HG03342 (cell line): ENCODE results near the gene WNT6.

Experiments used
- ATAC-seq: cut with Tn5 transposase; IDR thresholded peaks from one replicate; pipeline ENCODE4 v1.9.1; 2021; ENCODE audit warnings: mild to moderate bottlenecking, moderate library complexity; ENCODE audit not compliant: unreplicated experiment

The WNT6 gene

DNA sequence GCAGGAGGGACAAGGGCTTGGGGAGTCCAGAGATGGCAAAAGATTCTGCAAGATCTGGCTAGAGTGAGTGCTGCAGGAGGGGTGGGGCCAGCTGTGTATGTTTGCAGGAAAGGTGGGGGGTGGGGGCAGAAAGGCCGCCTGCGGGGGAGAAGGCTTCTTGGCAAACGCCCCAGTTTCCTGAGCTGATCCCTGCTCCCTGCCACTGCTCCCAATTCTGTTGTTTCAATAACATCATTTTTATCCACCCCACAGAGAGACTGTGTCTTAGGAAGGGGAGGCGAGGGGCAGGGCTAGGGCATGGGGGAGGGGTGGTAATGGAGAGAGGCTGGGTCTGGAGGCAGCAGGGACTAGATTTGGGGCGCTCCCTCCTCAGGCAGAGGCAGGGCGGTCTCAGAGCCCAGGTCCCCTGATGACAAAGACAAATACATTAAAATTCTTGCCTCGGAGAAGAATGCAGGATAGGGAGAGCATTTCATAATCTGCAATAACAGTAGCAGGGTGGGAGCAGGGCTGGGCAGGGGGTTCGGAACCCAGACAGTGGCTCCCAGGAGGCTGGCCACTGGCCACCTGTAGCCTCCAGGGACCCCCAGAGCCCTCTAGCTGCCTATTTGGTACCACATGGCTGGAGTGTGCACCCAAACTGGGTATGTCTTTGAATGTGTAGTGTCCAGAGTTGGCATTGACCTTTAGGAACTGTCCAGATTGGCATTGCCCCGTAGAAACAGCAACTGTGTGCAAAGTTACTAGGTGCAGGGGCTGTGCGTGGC lies 2.1 kb upstream of the WNT6 start:
- no peak for ATAC-seq

DNA sequence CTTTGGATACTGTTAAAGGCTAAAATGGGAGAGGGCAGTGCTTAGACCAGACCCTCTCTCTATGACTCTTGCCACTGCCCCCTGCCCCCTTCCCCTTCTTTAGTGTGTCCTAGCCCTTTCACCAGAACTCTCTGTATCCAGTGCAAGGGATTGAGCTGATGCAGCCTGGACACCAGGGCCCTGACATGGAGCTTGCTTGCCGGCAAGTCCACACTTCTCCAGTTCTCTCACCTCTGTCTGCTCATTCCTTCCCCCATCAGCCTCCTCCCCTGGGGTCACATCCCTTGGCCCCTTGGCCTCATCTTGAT lies 1.5 kb upstream of the WNT6 start:
- ATAC-seq, result no peak

DNA sequence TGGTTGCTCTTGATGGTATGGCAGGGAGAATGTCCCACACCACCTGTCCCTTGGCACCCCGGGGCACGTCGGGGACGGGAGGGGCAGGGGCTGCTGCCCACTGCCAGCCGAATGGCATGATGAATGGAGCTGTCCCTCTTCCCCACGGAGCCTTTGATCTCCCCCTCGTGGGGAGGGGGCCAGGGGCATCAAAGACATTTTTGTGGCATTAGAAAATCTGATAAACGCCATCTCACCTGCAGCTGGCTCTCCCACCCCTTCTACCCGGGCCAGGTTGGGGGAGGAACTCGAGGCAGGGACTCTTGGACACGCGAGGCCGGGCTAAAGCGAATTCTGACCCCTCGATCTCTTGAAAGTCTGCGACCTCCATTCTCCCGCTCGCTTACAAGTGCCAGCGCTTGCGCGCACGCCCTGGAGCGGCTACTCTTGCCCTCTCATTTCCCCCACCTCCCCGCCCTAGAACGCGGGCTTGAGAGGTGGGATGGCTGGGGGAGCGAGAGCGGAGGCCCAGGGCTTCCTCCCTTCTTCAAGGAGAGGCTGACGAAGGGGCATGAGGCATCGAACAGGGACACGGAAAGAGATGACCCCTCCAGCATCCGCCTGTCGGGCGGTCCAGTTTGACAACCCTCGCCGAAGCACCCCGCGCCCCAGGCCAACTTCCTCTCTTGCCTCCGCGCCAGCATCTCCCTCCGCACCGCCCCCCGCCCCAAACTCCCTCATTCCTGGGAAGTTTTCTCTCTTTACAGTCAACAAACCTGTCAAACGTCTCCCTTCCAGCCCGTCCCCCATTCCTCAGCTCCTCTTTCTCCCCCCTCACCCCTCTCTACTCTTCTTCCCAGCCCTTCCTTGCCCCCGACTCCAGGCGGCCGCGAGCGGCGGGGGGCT lies 692 bp upstream of the WNT6 start:
- ATAC-seq, result no peak

DNA sequence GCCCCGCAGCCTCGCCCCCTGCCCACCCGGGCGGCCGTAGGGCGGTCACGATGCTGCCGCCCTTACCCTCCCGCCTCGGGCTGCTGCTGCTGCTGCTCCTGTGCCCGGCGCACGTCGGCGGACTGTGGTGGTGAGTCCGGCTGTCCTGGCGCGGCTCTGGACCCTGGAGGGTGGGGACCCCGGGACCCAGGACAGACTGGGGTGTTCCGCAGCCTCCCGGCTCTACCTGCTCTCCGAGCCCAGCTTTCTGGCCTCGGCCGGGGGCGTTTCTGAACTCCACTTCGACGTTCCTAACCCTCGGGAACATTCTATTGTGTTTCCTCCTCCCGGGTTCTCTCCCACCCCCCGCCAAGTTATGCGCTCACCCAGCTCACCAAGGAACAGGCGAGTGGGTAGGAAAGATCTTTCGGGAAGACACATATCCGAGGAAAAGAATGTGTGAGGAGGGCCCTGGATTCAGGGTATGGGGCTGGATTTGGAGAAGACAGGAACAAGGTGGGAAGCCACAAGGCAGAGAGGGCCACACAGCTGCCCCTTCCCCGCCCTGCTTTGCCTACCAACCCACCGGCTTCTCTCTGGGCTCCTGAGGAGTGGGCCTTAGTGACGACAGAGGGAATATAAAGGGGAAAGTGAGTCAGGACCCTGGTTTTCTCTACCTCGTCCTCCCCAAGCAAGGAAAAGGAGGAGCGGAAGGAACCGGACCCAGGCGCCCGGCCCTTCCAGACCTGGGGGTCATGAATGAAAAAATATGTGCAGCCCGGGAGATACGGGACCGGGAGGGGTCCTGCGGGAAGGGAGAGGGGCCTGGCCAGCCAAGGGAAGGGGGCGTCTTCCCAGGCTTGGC lies 605 bp downstream of the WNT6 start:
- ATAC-seq, result no peak

DNA sequence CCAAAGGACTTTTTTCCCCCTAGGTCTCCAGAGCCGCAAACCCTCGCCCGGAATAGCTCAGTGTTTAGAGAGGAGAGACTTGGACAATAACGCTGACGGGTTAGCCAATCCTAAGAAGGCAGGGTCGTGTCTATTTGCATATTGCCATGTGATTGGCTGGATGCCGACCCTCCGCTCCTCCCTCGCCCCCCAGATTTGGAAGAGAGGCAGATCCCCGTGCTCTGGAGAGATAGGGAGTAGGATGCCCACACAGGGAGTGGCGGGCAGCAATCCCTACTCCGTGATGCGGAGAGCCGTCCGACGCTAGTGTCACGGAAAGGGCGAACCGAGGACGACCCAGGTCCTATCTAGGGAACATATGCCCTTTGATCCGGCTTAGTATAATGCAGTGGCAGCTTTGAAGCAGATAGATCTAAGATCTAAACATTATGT lies 1.4 kb downstream of the WNT6 start:
- no peak for ATAC-seq

DNA sequence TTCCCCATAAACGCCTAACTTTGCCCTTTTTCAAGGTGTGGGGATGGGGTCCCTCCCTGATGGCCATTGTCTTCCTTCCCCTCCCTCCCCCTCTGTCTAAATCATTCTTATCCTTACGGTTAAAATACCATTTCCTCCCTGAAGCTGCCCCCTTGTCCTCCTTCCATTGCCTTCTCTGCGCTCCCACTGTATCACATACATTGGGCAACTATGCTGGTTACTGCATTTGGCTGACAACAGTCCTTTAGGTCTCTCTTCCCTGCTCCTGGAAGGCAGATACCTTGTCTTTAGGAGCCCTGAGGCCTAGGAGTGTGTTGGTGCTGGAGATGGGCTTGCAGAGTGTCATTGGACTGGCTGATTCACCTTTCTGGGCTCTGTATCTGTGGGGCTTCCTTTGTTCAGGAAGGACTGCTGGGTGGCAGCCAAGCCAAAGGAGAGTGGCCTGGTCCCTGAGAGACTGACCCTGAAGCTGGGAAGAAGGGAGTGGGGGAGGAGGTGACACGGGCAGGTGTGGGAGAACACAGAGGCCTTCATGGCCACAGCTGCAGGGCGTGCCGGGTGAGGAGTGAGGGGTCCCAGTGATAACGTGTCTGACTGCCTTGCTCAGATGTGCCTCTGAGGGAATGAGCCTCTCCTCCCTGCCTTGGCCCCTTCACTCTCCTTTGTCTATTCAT lies 2.2 kb downstream of the WNT6 start:
- ATAC-seq, result no peak

DNA sequence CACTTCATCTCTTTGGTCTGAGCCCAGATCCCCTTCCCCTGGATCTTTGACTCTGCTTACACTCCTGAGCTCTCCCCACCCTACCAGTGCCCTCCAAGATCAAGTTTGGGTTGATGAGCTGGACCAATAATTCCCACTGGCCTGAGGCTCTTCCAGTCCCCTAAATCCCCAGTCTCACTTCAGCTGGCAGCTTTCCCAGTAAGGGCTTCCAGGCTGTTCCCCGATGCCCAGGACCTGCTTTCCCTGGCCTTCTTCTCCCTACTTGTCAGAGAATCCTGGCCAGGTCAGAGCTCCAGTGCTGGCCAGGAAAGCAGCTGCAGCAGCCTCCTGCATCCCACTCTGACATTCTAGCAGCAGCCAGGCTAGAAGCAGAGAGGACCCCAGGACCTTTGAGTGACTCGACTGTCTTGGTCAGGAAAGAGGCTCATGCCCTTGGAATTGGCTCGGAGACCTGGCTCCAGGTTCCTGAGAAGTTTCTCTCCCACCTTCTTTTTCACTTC lies 3.5 kb downstream of the WNT6 start:
- ATAC-seq, result no peak

DNA sequence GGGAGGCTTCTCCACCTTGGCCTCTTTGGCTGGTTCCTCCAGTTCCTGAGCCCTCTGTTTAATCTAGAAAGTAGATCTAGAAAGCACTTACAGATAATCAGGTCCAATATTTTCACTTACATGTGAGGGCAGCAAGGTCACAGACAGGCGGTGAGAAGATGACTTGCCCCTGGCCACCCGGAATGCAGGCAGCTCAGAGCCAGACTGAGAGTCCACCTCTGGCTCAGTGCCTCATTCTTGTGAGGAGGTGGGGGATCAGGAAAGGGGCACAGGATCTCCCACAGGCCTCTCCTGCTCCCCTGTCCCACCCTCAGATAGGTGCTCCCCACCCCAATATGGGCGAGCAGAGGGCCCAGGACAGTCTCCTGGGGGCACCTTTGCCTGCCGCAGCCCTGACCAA lies 5.8 kb downstream of the WNT6 start:
- ATAC-seq, result no peak

DNA sequence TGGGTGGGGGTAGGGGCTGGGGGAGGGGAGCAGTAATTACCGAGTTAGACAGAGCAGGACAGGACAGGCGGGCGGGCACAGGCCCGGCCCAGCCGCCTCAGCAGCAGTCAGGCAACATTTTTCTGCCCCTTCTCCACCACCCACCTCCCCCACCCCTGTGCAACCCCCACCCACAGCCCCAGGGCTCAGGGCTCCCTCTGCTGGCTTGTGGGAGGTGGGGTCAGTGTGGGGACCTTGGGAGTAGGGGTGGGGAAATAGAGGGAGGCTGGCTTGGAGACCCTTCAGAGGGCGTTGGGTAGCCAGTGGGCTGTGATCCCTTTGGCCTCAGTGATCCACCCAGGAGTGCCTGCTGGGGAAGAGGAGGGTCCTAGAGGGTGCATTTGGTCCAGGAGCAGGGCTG lies 6.4 kb downstream of the WNT6 start:
- no peak for ATAC-seq

DNA sequence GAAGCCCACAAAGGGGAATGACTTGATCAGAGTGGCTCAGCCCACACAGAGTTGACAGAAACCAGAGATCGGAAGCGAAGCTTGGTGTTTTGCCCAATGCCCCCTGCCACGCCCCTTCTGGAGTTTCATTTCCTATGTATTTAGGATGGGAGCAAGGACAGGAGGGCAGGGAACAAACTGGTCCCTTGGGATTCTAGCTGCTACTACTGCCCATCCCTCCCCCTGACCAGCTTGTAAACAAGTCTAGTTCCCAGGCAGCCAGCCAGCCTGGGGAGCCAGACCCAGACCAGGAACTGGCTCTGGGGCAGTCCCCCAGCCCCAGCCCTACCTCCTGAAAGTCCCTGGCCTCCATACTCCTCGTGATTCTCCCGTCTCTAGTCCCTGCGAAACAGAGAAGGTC lies 8.3 kb downstream of the WNT6 start:
- ATAC-seq, result no peak

DNA sequence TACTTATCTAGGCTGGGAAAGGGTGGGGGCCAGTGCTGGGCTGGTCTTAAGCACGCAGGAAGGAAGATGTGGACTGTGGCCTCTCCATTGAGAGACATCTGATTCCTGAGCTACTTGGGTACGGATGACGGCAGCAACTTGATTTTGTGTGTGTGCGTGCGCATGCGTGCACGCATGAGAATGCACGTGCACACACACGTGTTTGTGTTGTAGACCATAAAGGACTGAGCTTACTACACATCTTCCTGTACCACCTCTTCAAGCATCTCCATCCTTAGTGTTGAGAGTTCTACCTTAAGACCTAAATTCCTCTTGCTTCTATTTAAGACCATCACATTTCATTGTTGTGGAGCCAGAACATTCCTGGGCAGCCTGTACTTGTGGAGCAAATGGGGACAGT lies 9.5 kb downstream of the WNT6 start:
- ATAC-seq, result no peak

DNA sequence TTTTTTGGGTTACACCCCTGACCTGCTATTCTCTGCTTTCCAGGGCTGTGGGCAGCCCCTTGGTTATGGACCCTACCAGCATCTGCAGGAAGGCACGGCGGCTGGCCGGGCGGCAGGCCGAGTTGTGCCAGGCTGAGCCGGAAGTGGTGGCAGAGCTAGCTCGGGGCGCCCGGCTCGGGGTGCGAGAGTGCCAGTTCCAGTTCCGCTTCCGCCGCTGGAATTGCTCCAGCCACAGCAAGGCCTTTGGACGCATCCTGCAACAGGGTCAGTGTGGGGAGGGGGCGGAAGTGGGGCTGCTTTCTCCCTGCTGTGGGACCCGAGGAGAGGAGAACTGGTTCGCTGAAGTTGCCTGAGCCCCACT lies 11.4 kb downstream of the WNT6 start:
- no peak for ATAC-seq

DNA sequence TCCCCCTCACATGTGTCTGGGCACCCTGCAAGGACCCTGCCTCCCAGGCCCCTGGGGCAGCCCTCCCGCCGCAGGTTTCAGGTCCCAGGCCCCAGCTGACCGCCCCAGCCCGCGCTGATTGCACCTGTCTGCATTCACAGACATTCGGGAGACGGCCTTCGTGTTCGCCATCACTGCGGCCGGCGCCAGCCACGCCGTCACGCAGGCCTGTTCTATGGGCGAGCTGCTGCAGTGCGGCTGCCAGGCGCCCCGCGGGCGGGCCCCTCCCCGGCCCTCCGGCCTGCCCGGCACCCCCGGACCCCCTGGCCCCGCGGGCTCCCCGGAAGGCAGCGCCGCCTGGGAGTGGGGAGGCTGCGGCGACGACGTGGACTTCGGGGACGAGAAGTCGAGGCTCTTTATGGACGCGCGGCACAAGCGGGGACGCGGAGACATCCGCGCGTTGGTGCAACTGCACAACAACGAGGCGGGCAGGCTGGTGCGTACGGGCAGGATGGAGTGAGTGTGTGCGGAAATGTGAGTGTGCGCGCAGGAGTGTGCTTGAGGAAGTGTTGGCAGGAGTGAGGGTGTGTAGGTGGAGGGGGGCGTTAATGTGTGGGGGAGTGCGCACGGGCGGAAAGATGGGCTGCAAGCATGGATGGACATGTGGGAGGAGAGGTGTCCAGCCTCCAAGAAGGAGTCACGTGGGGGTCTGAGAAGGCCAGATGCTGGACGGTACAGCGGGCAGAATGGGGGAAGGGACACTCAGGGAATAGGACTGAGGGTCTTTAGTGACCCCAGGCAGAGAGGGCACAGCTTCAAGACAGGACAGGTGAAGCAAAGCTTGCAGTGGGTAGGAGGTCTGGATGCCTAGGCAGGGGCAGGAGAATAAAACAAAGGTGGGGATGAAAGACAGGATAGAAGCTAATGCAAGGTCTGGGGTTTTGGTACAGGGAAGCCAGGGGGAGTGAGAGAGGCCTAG lies 12.0 kb downstream of the WNT6 start:
- ATAC-seq, result no peak

DNA sequence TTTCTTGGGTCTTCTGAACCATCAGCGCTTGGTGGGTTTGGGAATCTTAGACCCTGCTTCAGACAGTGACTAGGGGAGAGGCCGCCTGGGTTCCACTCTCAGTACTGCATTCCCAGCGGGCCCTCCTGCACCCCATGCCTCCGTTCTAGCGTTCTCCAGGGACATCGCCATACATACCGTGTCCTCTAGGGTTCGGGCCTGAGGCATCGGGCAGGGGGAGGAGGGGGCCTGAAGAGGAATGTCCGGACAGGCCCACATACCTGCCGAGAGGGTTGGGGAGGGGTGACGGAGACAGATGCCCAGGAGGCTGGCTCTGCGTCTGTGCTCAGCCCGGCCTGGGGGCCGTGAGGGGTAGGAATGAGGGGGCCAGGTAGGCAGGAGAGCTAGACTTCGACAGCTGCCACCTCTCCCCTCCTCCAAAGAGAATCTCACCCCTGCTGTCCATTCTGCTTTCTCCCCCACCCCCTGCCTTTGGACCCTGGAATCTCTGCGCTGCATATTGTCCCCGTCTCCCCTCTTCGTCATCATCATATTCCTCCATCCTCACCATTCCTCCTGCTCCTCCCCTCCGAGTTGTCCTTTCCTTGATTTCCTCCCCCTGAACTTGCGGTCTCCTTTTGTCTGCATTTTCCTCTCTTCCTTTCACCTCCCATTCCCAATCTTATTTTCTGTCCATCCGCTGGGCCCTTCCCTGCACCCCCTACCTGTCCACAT lies 13.2 kb downstream of the WNT6 start:
- no peak for ATAC-seq

DNA sequence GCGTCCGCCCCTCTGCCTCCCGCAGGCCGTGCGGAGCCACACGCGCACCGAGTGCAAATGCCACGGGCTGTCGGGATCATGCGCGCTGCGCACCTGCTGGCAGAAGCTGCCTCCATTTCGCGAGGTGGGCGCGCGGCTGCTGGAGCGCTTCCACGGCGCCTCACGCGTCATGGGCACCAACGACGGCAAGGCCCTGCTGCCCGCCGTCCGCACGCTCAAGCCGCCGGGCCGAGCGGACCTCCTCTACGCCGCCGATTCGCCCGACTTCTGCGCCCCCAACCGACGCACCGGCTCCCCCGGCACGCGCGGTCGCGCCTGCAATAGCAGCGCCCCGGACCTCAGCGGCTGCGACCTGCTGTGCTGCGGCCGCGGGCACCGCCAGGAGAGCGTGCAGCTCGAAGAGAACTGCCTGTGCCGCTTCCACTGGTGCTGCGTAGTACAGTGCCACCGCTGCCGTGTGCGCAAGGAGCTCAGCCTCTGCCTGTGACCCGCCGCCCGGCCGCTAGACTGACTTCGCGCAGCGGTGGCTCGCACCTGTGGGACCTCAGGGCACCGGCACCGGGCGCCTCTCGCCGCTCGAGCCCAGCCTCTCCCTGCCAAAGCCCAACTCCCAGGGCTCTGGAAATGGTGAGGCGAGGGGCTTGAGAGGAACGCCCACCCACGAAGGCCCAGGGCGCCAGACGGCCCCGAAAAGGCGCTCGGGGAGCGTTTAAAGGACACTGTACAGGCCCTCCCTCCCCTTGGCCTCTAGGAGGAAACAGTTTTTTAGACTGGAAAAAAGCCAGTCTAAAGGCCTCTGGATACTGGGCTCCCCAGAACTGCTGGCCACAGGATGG lies 14.0 kb downstream of the WNT6 start:
- no peak for ATAC-seq

DNA sequence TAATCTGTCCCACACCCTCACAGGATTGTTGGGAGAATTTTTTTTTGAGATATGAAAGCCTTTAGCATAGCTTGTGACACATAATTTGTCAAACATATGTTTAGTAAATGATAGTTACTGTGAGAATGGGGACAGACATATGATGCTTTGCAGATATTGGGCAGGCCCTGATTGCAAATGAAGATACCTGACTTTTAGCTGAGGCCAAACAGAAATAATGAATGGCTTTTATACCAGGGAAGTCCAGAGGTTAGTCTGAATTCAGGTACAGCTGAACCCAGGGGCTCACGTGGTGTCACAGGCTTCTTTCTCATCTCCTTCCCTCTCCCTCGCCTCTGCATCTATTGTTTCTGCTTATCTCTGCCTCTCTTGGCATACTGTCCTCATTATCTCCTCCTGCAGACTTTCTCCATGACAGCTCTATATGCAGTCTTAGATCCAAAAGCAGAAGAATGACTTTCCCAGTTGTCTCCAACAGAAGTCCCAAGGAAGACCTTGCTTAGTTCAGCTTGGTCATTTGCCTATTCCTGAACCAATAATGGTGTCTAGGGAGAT lies 16.2 kb downstream of the WNT6 start:
- no peak for ATAC-seq

DNA sequence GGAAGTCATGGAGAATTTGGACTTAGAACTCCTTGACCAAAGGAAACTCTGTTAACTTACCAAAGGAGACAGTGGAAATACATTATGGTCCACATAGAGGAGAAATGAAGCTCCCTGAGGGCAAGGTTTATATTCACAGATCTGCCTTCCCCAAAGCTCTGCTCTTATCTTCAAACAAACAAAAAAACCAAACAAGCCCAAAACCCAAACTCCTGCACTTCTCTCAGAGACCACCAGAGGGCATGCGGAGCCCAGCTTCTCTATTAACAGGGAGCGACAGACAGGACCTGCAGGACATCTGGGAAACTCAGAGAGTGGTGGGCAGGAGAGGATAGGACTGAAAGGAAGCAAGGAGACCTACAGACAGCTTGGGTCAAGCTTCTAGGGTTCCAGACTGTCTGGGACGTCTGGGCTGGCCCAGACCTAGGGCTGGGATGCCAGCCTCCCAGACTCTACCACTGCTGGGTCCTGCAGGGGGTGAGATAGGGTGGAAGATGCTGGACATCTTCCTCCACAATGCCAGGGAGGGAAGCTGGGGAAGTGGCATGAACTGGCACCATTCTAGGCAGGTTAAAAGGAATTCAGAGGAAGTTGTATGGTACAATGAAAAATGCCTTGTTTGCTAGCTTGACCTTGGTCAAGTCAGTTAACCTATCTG lies 17.1 kb downstream of the WNT6 start:
- ATAC-seq, result no peak
